HPDE6-E6E7 (cell line): ENCODE measurements around the gene ACTA1.
"Not testable (repeated sequence)": the region's sequence is repeated elsewhere in the genome, so short reads cannot be mapped to it uniquely, and the experiment has no call there.

ENCODE experiments used
- DNase-seq: peaks from one replicate; pipeline ENCODE4 v3.0.0; 2011; ENCODE audit warnings: missing footprints; ENCODE audit errors: extremely low spot score

The ACTA1 gene

DNA sequence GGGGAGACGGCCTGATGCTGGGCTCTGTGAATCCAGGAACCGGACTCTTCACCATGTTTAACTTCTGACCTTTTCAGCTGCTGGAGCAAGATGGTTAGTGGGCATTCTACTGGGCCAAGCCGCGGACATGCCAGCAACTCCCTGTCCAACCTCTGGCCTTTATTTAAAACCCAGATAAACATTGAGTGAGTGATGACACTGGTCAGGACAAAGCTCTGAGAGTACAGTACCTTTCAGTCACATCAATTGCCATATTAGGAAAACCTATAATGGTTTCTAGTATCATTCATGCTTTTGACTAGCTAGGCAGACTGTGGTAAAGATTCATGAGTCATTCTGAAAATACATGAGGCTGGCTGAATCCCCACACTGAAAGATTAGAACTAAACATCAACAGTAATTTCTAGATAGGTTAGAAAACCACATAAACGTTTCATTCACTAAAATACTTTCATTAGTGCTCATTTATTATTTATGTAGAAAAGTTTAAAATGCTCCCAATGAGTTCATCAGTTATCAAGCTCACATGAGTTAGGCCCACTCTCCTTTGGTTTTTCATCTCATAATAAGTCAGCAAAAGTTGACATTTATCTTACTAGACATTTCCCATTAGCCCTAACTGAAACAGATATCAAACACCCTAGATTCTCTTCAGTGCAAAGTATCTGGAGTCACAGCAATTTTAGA lies 7.1 kb upstream of the ACTA1 start:
- no peak for DNase-seq

DNA sequence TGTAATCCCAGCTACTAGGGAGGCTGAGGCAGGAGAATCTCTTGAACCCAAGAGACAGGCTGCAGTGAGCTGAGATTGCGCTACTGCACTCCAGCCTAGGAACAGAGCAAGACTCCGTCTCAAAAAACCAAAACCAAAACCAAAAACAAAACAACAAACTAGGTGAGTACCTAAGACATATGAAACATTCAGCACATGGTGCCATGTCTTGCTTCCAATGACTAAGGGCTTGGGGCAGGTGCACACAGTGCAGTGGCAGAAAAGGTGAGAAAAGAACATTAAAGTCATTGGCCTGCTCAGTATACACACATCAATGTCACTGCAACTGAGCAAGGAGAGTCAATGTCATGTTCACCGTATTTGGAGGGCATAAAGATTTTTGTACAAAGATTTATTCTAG lies 4.1 kb upstream of the ACTA1 start:
- no peak for DNase-seq

DNA sequence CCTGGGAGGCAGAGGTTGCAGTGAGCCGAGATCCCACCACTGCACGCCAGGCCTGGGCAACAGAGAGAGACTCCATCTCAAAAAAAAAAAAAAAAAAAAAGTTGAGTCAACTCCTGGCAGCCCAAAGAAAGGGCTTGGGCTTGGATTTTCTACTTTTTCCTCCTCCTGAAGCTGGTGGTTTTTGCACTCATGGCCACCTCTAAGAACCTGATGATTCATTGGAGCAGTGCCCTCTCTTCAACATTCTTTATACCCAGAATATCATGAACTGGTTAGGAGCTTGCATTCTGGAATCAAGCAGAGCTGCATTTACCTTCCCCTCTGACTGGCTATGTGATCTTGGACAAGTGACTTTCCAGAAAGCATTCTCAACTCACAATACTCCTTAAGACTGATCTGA lies 3.5 kb upstream of the ACTA1 start:
- DNase-seq = no peak

DNA sequence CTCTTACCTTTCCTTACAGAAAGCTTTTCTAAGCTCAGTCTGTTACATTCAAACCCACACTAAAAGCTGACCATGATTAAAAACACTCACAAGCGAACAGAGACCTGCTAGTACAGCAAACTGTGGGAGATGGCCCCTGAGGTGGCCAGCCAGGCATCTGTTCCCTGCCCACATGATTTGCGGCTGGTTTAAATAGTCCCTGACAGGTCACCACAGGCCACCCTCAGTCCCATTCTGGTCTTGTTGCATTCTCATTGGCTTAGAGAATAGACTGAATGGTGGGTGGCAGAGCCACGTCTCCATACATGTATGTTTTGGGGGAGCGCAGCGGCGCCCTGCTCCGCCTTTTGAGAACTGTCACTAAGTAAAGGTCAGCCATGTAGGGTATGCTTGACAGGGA lies 2.3 kb upstream of the ACTA1 start:
- DNase-seq = no peak

DNA sequence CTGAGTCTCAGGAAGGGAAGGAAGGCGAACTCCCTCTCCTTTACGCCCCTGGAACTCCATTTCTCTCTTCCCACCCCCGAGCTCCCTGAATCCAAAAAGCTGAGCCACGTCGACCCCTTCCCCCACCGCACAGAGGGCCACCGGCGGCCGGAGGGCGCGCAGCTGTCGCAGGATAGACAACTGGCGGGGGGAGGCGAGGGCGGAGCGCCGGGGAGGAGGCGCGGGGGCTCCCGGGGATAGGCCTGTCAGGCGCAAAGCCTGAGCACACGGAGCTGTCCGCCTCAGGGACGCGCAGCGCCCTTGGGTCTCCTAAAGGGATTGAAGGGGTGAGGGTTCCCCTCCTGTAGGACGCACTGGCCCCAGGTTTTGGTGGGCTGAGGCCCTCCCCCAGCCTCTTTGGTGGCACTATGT lies 752 bp upstream of the ACTA1 start:
- DNase-seq = no peak

DNA sequence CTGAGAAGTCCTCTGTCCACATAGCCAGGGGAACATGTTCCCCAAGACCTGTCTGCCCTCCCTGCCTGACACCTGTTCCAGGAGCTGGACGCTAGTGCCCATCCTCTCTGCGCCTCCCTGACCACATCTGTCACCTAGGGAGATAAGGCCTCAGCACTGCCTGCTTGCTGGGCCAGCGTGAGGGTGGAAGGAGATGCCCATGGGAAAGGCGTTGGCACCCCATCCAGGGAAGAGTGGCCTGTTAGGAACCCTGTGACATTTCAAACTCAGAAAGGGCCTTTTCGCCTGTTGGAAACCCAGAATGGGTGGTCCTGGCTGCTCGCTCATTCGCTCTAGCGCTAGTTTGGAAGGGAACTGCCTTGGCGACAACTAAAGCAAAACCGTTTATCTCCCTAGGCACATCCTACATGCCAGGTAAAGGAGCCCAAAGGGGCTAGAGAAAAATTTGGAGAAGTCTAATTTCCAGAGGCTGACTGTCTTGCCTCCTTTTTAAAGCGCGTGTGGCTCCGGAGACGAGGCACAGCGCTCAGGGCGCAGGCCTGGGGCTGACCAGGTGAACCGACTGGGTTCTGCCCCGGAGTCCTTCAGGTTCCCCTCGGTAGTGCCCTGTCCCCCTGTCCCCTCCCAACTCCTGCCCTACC lies 410 bp downstream of the ACTA1 start:
- DNase-seq = no peak

DNA sequence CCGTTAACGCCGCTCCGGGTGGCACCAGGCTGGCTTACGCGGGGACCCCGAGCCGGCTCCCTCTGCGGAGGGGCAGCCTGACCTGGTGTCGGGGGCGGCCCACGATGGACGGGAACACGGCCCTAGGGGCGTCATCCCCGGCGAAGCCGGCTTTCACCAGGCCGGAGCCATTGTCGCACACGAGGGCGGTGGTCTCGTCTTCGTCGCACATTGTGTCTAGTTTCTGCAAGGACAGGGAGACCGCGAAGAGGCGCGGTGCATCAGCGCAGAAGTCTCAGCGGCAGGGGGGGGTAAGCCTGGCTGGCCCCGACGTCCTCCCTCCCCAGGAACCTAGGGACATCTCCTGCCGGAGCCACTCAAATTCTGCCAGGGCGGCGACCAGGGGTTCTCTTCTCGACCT lies 989 bp downstream of the ACTA1 start:
- no peak for DNase-seq

DNA sequence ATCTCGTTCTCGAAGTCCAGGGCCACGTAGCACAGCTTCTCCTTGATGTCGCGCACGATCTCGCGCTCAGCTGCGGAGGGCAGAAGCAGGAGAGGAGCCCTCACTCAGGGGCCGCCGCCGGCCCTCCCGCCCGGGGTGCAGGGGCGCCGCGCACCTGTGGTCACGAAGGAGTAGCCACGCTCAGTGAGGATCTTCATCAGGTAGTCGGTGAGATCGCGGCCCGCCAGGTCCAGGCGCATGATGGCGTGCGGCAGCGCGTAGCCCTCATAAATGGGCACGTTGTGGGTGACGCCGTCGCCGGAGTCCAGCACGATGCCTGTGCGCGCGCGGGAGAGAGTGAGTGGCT lies 1.8 kb downstream of the ACTA1 start:
- DNase-seq = no peak

DNA sequence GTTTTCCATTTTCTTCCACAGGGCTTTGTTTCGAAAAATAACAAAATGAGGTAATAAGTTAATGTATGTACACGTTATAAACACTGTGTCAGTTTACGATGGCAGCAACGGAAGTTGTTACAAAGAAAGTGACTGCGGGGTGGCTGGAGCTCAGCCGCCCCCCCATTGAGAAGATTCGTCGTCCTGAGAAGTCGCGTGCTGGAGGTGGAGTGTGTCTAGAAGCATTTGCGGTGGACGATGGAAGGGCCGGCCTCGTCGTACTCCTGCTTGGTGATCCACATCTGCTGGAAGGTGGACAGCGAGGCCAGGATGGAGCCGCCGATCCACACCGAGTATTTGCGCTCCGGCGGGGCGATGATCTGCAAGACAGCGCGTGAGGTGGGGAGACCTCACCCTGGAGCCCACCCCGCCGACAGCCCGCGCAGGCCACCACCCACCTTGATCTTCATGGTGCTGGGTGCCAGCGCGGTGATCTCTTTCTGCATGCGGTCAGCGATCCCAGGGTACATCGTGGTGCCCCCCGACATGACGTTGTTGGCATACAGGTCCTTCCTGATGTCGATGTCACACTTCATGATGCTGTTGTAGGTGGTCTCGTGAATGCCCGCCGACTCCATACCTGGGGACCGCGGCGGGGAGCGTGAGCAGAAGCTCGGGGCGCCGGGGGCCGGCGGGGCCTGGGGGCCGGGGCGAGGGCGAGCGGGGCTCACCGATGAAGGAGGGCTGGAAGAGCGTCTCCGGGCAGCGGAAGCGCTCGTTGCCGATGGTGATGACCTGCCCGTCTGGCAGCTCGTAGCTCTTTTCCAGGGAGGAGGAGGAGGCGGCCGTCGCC lies 2.4 kb downstream of the ACTA1 start:
- no peak for DNase-seq

DNA sequence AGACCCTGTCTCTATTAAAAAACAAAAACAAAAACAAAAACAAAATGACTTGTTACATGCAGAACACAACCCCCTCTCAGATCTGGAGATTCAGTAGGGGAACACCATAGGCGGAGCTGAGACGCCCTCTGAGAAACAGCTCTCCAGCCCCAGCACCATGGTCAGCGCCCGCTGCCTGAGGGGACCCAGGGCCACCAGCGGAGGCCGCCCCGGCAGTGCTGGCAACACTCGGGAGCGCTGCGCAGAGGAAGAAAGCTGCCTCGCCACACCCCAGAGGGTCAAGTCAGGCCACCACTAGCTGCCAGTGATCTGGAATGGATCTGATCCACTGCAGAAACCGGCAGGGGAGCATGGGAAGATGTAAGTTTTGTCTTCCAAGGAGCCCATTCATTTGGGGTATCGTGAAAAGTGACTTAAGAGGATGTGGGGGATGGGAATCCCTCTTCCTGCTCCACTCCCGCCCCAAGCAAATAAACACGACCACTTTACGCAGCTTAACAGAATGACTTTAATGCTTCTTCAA lies 3.1 kb downstream of the ACTA1 start:
- no peak for DNase-seq

DNA sequence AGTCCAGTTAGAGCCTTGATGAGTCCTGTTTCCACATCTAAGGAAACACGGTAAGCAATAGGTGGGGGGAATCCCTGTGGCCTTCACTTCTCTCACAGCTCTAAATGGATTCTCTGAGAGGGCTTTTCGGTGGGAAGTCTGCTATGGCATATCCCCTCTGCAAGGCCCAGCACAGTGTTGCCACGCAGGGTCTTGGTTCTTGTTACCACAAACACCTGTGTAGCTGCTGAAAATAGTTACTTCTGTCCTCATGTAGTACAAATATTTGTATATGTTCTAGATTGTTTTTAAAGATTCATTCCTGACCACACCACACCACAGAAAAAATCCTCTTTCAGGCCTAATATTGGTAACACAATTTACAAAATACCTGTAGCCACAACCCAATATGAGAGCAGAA lies 5.6 kb downstream of the ACTA1 start:
- DNase-seq = no peak

DNA sequence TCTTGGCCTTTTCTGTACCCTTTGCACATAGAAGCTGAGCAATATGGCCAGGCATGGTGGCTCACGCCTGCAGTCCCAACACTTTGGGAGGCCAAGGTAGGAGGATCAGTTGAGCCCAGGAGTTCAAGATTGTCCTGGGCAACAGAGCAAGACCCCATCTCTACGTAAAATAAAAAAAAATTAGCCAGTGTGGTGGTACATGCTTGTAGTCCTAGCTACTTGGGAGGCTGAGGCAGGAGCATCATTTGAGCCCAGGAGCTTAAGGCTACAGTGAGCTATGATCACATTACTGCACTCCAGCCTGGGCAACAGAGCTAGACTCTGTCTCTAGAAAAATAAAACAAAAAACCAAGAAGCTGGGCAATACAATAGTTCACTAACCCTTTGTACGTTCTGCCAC lies 6.3 kb downstream of the ACTA1 start:
- no peak for DNase-seq

DNA sequence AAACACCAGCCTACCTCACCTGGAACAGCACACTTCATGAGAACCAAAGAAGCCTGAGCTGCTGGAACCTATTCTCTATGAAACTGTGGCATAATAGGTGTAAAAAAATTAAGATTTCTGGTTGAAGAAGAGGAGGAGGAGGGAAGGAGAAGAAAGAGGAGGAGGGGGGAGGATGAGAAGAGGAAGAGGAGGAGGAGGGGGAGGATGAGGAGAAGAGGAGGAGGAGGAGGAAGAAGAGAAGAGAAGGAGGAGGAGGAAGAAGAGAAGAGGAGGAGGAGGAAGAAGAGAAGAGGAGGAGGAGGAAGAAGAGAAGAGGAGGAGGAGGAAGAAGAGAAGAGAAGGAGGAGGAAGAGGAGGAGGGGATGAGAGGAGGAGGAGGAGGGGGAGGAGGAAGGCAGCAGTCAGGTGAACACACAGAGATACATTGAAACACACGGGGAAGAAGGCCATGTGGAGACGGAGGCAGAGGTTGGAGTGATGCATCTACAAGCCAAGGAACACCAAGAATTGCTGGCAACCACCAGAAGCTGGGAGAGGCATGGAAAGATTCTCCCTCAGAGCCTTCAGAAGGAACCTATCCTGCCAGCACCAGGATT lies 8.2 kb downstream of the ACTA1 start:
- no peak for DNase-seq

DNA sequence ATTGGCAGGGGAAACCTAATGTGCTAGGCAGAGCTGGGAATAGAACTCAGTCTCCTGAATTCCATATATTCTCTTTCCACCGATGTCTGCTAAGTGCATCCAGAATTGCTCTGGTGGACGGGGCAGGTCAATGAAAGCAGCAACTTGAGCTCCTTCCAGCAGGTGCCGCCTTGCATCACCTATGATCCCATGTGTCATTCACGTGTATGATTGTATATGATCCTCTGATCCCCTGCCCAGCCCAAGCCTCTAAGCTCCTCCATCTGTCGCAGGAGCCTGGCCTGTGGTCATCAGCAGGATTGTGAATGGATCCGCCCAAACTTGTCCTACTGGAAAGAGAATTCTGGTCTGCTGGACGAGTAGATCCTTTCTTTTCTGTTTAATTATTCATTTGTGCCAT lies 13.1 kb downstream of the ACTA1 start:
- no peak for DNase-seq

DNA sequence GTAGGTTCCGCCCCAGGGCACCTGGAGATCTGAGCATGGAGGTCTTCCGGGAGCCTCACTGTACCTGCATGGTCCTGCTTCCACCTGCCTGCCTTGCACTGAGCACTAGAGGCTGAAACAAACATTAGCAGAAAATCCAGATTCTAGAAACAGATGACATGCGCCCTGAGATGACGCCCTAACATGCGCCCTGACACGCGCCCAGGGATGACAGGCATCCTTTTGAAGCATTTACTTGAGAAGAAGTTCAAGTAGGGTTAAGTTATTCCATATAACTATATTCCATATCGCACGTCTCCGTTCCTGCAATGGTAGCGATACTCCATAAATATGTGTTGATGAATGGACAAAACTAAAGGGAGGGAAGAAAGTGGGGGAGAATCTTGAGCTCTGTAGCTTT lies 13.7 kb downstream of the ACTA1 start:
- no peak for DNase-seq

DNA sequence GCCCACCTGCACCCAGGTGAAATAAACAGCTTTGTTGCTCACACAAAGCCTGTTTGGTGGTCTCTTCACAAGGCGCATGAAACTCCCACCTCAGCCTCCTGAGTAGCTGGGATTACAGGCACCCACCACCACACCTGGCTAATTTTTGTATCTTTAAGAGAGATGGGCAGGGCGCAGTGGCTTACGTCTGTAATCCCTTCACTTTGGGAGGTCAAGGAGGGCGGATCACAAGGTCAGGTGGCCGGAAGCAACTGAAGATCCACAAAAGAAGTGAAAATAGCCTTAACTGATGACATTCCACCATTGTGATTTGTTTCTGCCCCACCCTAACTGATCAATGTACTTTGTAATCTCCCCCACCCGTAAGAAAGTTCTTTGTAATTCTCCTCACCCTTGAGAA lies 15.3 kb downstream of the ACTA1 start:
- DNase-seq = not testable (repeated sequence)

DNA sequence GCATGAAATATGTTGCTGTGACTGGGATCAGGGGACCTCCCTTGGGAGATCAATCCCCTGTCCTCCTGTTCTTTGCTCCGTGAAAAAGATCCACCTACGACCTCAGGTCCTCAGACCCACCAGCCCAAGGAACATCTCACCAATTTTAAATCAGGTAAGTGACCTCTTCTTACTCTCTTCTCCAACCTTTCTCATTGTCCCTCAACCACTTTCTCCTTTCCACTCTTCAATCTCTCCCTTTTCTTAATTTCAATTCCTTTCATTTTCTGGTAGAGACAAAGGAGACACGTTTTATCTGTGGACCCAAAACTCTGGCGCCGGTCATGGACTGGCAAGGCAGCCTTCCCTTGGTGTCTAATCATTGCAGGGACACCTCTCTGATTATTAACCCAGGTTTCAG lies 21.1 kb downstream of the ACTA1 start:
- DNase-seq = not testable (repeated sequence)

DNA sequence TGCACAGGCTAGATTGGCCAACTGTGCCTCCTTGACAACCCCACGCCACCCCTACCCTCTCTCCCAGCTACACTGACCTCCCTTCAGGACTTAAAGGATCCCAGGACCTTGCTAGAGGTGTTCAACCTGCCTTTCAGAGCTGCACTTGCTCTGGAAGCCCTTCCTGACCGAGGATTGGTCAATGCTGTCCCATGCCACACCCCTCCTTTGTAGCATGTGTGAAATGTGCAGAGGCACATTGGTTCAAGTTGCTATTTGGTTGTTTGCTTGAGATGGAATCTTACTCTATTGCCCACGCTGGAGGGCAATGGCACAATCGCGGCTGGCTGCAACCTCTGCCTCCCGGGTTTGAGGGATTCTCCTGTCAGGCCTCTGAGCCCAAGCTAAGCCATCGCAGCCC lies 21.8 kb downstream of the ACTA1 start:
- DNase-seq = no peak

DNA sequence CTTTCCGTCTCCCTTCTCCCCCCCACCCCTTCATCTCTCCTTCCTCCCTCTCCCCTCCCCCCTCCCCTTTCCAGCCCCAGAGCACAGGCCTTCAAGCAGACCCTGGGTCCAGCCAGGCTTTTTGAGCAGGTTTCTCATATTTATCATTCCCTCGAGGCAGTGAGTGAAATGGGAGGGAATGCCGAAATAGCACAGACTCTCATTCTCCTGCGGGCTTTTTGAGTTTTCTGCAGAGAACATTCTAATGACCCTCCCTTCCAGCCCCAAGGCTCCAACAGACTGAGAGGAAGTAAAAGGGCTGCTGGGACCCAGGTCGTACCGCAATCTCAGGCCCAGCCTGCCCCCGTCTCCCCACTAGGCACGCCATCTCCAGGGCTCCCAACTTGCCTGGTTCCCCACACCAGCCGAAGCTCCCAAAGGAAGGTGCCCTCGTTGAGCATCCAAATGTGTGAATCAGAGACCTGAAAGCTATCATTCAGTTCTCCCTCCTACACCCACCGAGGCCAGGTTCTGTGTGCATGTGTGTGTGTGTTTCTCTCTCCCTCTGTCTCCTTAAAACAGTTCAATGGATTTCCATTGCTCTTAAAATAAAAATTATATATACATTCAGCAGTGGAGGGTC lies 22.3 kb downstream of the ACTA1 start:
- no peak for DNase-seq

DNA sequence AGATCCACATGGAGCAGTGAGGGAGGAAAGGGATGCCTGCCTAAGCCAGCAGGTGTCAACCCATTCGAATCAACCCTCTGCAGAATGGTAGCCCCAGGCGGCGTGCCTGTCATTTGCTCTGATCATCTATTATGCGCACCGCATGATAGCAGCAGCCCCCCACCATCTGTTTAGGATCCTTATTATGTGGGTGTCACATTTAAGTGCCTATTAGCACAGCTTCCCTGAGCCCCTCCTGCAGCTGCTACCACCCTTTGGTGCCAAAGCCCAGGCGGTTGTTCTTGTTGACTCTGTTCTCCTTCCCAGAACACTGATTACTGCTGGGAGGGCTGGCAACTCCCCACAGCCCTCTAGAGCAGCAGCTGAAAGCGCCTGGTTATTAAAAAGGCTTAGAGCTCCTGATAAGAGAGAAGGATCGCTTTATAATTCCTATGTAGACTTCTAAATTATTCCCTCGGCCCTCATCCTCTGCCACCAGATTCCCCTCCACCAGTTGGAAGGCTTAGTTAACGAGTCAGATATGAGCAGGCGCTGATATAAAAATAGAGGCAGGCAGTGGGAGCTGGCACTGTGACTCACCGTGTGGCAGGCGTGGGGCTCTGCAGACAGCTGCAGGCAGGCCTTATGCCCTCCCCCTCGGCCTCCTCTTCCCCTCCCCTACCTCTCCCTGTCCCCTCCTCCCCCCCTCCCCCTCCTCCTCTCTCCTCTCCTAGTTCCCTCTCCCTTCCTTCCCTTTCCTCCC lies 23.0 kb downstream of the ACTA1 start:
- DNase-seq = peak; percentile 62

DNA sequence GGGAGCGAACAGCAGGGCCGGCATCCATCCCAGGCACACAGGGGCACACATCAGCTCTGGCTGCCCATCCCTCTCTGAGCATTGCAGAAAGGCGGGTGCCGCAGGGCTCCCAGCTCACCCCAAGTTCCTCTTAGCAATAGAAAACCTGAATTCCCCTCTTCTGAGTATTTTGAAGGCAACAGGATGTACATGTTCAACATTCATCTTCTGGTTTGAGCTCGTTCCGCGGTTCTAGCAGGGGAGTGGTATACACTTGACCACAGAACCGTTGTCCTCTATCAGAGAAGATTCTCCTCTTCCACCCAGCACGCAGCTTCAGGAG lies 23.6 kb downstream of the ACTA1 start:
- no peak for DNase-seq
